ENCODE data around the gene ADAM15. TPM values are rescaled to one million over a fixed set of nuclear protein-coding genes. Genes with fewer than 3 reads are reported as not detected.

The ADAM15 gene
- total RNA-seq, 6 experiments from 2014 or later = 16.2 to 33.9 (median 26.4) TPM

GRCh38 chr1:155022927-155023236 is 28.2 kb upstream of the ADAM15 start:
- H3K27me3 ChIP-seq = no peaks in the 10 kb centered on the region
- H3K36me3 ChIP-seq = no peaks in the 10 kb centered on the region
- H3K4me1 ChIP-seq = peaks cover 0 to 23% (median 4%) of the 10 kb centered on the region in 4 donors
- peak; percentile 3 to 15 (median 6) for ATAC-seq
- no peak overlapping the region for H3K27ac ChIP-seq
- TF ChIP-seq POLR2A (IDR thresholded peaks at IDR 0.05) = no peak
- TF ChIP-seq CTCF (IDR thresholded peaks at IDR 0.05) = no peak
- no peaks in the 10 kb centered on the region for H3K9me3 ChIP-seq
- peak in 1 of 3 donors; percentile 69 for DNase-seq
- intact Hi-C loops (cut with DNase I) = no loop called here
- no peak overlapping the region for H3K4me3 ChIP-seq
- 21% methylated on average over 3 of the region's 4 CpGs for WGBS (ENCODE audit: insufficient coverage, low coverage, low lambda C conversion rate, missing lambda C conversion rate)

GRCh38 chr1:155023627-155024026 is 27.5 kb upstream of the ADAM15 start:
- Histone ChIP-seq H3K36me3 (no peaks in the 10 kb centered on the region), H3K9me3 (no peaks in the 10 kb centered on the region), H3K27me3 (no peaks in the 10 kb centered on the region), H3K27ac (no peak overlapping the region), H3K4me1 (peaks cover 0 to 23% (median 2%) of the 10 kb centered on the region in 4 donors), H3K4me3 (no peak overlapping the region)
- TF ChIP-seq POLR2A (IDR thresholded peaks at IDR 0.05) = no peak
- no peak for TF ChIP-seq CTCF (IDR thresholded peaks at IDR 0.05)
- intact Hi-C loops (cut with DNase I) = no loop called here
- ATAC-seq = no peak
- no peak for DNase-seq
- 90% methylated on average over 2 of the region's 5 CpGs for WGBS (ENCODE audit: insufficient coverage, low coverage, low lambda C conversion rate, missing lambda C conversion rate)

- Histone ChIP-seq H3K27ac (no peak overlapping the region), H3K27me3 (no peaks in the 10 kb centered on the region), H3K9me3 (no peaks in the 10 kb centered on the region), H3K36me3 (no peaks in the 10 kb centered on the region), H3K4me1 (peaks cover 0 to 23% (median 2%) of the 10 kb centered on the region in 4 donors), H3K4me3 (no peak overlapping the region)
- DNase-seq = no peak
- TF ChIP-seq POLR2A (IDR thresholded peaks at IDR 0.05) (no peak), CTCF (IDR thresholded peaks at IDR 0.05) (no peak)
- intact Hi-C loops (cut with DNase I) = no loop called here
- no peak for ATAC-seq
- WGBS (ENCODE audit: insufficient coverage, low coverage, low lambda C conversion rate, missing lambda C conversion rate) = 67% methylated on average over 2 of the region's 9 CpGs
These were observed 26.8 kb upstream of the ADAM15 start for GRCh38 chr1:155024315-155024714.

GRCh38 chr1:155026154-155026553 is 25.0 kb upstream of the ADAM15 start:
- ATAC-seq (no peak), DNase-seq (no peak)
- 80% methylated on average over 2 of the region's 9 CpGs for WGBS (ENCODE audit: insufficient coverage, low coverage, low lambda C conversion rate, missing lambda C conversion rate)

More at GRCh38 chr1:155026154-155026553, 25.0 kb upstream of the ADAM15 start:
- no peak for TF ChIP-seq CTCF (IDR thresholded peaks at IDR 0.05)
- TF ChIP-seq POLR2A (IDR thresholded peaks at IDR 0.05) = no peak
- Histone ChIP-seq H3K27me3 (no peaks in the 10 kb centered on the region), H3K4me3 (no peak overlapping the region), H3K4me1 (peaks cover 0 to 23% (median 2%) of the 10 kb centered on the region in 4 donors), H3K36me3 (no peaks in the 10 kb centered on the region), H3K9me3 (no peaks in the 10 kb centered on the region), H3K27ac (no peak overlapping the region)
- intact Hi-C loops (cut with DNase I) = no loop called here

Measured in right lobe of liver (tissue), 6 donors.